Measurements from ENCODE around the gene NR6A1.

GRCh38 chr9:124671861-124672260 lies 99.2 kb downstream of the NR6A1 start:
- no peak for TF ChIP-seq CTCF (IDR thresholded peaks at IDR 0.05; ENCODE audit: insufficient read depth, low read length)
- no peak for TF ChIP-seq POLR2AphosphoS5 (IDR thresholded peaks at IDR 0.05; ENCODE audit: low read depth)
- TF ChIP-seq GABPA (IDR thresholded peaks at IDR 0.05; ENCODE audit: low read depth) = no peak
- no peak for TF ChIP-seq REST (IDR thresholded peaks at IDR 0.05; ENCODE audit: insufficient replicate concordance, low read depth)

Measured in HL-60 (cell line).